GM19397 (cell line): ENCODE measurements around the gene SOWAHB.

Source experiments
- ATAC-seq: cut with Tn5 transposase; IDR thresholded peaks from one replicate; pipeline ENCODE4 v1.9.1; 2021; ENCODE audit warnings: mild to moderate bottlenecking, moderate library complexity; ENCODE audit not compliant: unreplicated experiment

The SOWAHB gene

GRCh38 chr4:76897536-76898384 lies at the start of gene SOWAHB:
Gene SOWAHB, minus strand, starts transcription at chr4:76898144. Its CDS starts 295 bp downstream, at chr4:76897849.
- peak; percentile 37 for ATAC-seq

- no peak for ATAC-seq
Observed at GRCh38 chr4:76947369-76947768, 49.4 kb upstream of the SOWAHB start.

GRCh38 chr4:76943790-76944189 lies 45.8 kb upstream of the SOWAHB start:
- ATAC-seq, result no peak

- no peak for ATAC-seq
Observed at GRCh38 chr4:76943129-76943620, 45.2 kb upstream of the SOWAHB start.

GRCh38 chr4:76939184-76939583 lies 41.2 kb upstream of the SOWAHB start:
- no peak for ATAC-seq

GRCh38 chr4:76931576-76932276 lies 33.8 kb upstream of the SOWAHB start:
- no peak for ATAC-seq

GRCh38 chr4:76931087-76931486 lies 33.1 kb upstream of the SOWAHB start:
- no peak for ATAC-seq

- no peak for ATAC-seq
Observed at GRCh38 chr4:76930685-76931084, 32.7 kb upstream of the SOWAHB start.

GRCh38 chr4:76926841-76927240 lies 28.9 kb upstream of the SOWAHB start:
- no peak for ATAC-seq

GRCh38 chr4:76923619-76924357 lies 25.8 kb upstream of the SOWAHB start:
- no peak for ATAC-seq

- no peak for ATAC-seq
Observed at GRCh38 chr4:76920715-76921114, 22.8 kb upstream of the SOWAHB start.

- no peak for ATAC-seq
Observed at GRCh38 chr4:76909711-76910110, 11.8 kb upstream of the SOWAHB start.

GRCh38 chr4:76905521-76905920 lies 7.6 kb upstream of the SOWAHB start:
- ATAC-seq, result no peak

- no peak for ATAC-seq
Observed at GRCh38 chr4:76904646-76905190, 6.8 kb upstream of the SOWAHB start.

GRCh38 chr4:76902233-76902890 lies 4.4 kb upstream of the SOWAHB start:
- ATAC-seq, result no peak

- no peak for ATAC-seq
Observed at GRCh38 chr4:76898949-76899645, 1.2 kb upstream of the SOWAHB start.

GRCh38 chr4:76898385-76898692 lies 395 bp upstream of the SOWAHB start:
- no peak for ATAC-seq

GRCh38 chr4:76896614-76897535 lies 1.1 kb downstream of the SOWAHB start:
- peak; percentile 48 for ATAC-seq

- ATAC-seq, result no peak
Observed at GRCh38 chr4:76896048-76896447, 1.9 kb downstream of the SOWAHB start.
